Lower leg skin (tissue), 4 donors: ENCODE measurements around the gene NFRKB. TPM values are rescaled to one million over a fixed set of nuclear protein-coding genes. Genes with fewer than 3 reads are reported as not detected.

Experiments
- DNase-seq, 2 donors: peaks; one replicate each; pipeline ENCODE4 v3.0.0-alpha.2; 2019; ENCODE audit warnings: low spot score in 2 of 2
- H3K4me3 ChIP-seq: fragments of 200-600 bp; sonication (generic); 2 replicates; pipeline ENCODE4 v1.5.1; 2017; ENCODE audit warnings: mild to moderate bottlenecking, low read depth; ENCODE audit not compliant: poor library complexity, severe bottlenecking
- CTCF ChIP-seq, 3 donors: fragments of 450-650 bp; IDR thresholded peaks; one replicate each; pipeline ENCODE4 v1.5.1; 2016; ENCODE audit warnings: antibody characterized with exemption in 3 of 3, mild to moderate bottlenecking in 3 of 3, moderate library complexity in 2 of 3
- POLR2A ChIP-seq, 2 donors: fragments of 450-650 bp; IDR thresholded peaks; one replicate each; pipeline ENCODE4 v1.6.1; 2016 to 2017; ENCODE audit warnings: antibody characterized with exemption in 2 of 2, mild to moderate bottlenecking in 1 of 2, moderate library complexity in 1 of 2
- WGBS, 2 donors: methylation state at CpG; one replicate each; pipeline ENCODE4 v1.1.5; 2018; 5-methylcytosine and 5-hydroxymethylcytosine counted together
- intact Hi-C: fragments of 100-400 bp; cut with DNase I; formaldehyde crosslinking; loops from one replicate; pipeline ENCODE4 v1.15.0; 2023; ENCODE audit warnings: low total_unique reads
- total RNA-seq, 4 donors: library from RNA; depleted of rRNA; stranded (reverse); fragments of >200 nt; gene quantifications; one replicate each; pipeline ENCODE4 v1.1.0, GENCODE V29; 2016

The NFRKB gene
- total RNA-seq, 4 donors from 2014 or later, result 41.9 to 57.1 (median 53.2) TPM

- TF ChIP-seq POLR2A (IDR thresholded peaks at IDR 0.05) (no peak), CTCF (IDR thresholded peaks at IDR 0.05) (no peak)
- WGBS, 2 donors, result 18 to 19% methylated on average over 13 of the region's 13 CpGs
- intact Hi-C loops, result no loop called here
- no peak for DNase-seq
- H3K4me3 ChIP-seq, result peak overlapping the region; percentile 96
Measured at GRCh38 chr11:129894278-129895125, 876 bp downstream of the NFRKB start.

- TF ChIP-seq CTCF (IDR thresholded peaks at IDR 0.05) (no peak), POLR2A (IDR thresholded peaks at IDR 0.05) (no peak)
- H3K4me3 ChIP-seq, result no peak overlapping the region
- WGBS, 2 donors, result 82 to 89% methylated on average over 5 of the region's 5 CpGs
- intact Hi-C loops, result loop anchor here (10.0 kb wide), 1 partner anchor 104 kb away; no protein-coding TSS in a partner anchor
- DNase-seq, result no peak
Measured at GRCh38 chr11:129888451-129888850, 6.9 kb downstream of the NFRKB start.

GRCh38 chr11:129885381-129885780 is 10.0 kb downstream of the NFRKB start:
- 93 to 98% methylated on average over 12 of the region's 12 CpGs for WGBS, 2 donors
- intact Hi-C loops, result loop anchor here (10.0 kb wide), 1 partner anchor 101 kb away; no protein-coding TSS in a partner anchor
- DNase-seq, result no peak
- TF ChIP-seq POLR2A (IDR thresholded peaks at IDR 0.05) (no peak), CTCF (IDR thresholded peaks at IDR 0.05) (no peak)
- H3K4me3 ChIP-seq, result no peak overlapping the region

GRCh38 chr11:129884581-129884980 is 10.8 kb downstream of the NFRKB start:
- no peak for DNase-seq
- TF ChIP-seq POLR2A (IDR thresholded peaks at IDR 0.05) (no peak), CTCF (IDR thresholded peaks at IDR 0.05) (no peak)
- no peak overlapping the region for H3K4me3 ChIP-seq
- intact Hi-C loops, result loop anchor here (10.0 kb wide), 1 partner anchor 100 kb away; no protein-coding TSS in a partner anchor
- 92 to 94% methylated on average over 8 of the region's 8 CpGs for WGBS, 2 donors

GRCh38 chr11:129881570-129882170 is 13.7 kb downstream of the NFRKB start:
- WGBS, 2 donors, result 69 to 71% methylated on average over 9 of the region's 9 CpGs
- DNase-seq, result no peak
- intact Hi-C loops, result loop anchor here (10.0 kb wide), 1 partner anchor 97 kb away; no protein-coding TSS in a partner anchor

More at GRCh38 chr11:129881570-129882170, 13.7 kb downstream of the NFRKB start:
- no peak for TF ChIP-seq CTCF (IDR thresholded peaks at IDR 0.05)
- no peak overlapping the region for H3K4me3 ChIP-seq
